NCI-H446 treated with DMSO at 0.1 percent for 48 hours (cell line): ENCODE measurements around the gene GCNT2.
"Not testable (repeated sequence)": the region's sequence is repeated elsewhere in the genome, so short reads cannot be mapped to it uniquely, and the experiment has no call there.

Source experiments
- DNase-seq: peaks from one replicate; lab custom pipeline; 2025; lab: John Stamatoyannopoulos, UW

The GCNT2 gene

GRCh38 chr6:10612161-10612560, 91.0 kb downstream of the GCNT2 start:
- DNase-seq, result no peak

- DNase-seq, result no peak
Measured at GRCh38 chr6:10613077-10613476, 91.9 kb downstream of the GCNT2 start.

GRCh38 chr6:10613723-10614122, 92.6 kb downstream of the GCNT2 start:
- DNase-seq, result no peak

GRCh38 chr6:10615675-10616074, 94.5 kb downstream of the GCNT2 start:
- no peak for DNase-seq

- DNase-seq, result not testable (repeated sequence)
Measured at GRCh38 chr6:10616266-10616665, 95.1 kb downstream of the GCNT2 start.

- DNase-seq, result no peak
Measured at GRCh38 chr6:10617008-10617696, 96.0 kb downstream of the GCNT2 start.

GRCh38 chr6:10618409-10618808, 97.3 kb downstream of the GCNT2 start:
- DNase-seq, result no peak

- DNase-seq, result no peak
Measured at GRCh38 chr6:10621213-10621612, 100.1 kb downstream of the GCNT2 start.

GRCh38 chr6:10621847-10622246, 100.7 kb downstream of the GCNT2 start:
- DNase-seq, result no peak

GRCh38 chr6:10624836-10625235, 103.7 kb downstream of the GCNT2 start:
- no peak for DNase-seq

- no peak for DNase-seq
Measured at GRCh38 chr6:10626154-10626741, 105.1 kb downstream of the GCNT2 start.

- DNase-seq, result no peak
Measured at GRCh38 chr6:10627800-10628199, 106.6 kb downstream of the GCNT2 start.

- no peak for DNase-seq
Measured at GRCh38 chr6:10630178-10630577, 109.0 kb downstream of the GCNT2 start.

GRCh38 chr6:10633216-10633615, 112.1 kb downstream of the GCNT2 start:
- DNase-seq, result no peak

- DNase-seq, result no peak
Measured at GRCh38 chr6:10640412-10640811, 119.3 kb downstream of the GCNT2 start.

- no peak for DNase-seq
Measured at GRCh38 chr6:10641528-10641927, 120.4 kb downstream of the GCNT2 start.

- DNase-seq, result no peak
Measured at GRCh38 chr6:10643201-10643651, 122.1 kb downstream of the GCNT2 start.

- DNase-seq, result no peak
Measured at GRCh38 chr6:10644225-10644624, 123.1 kb downstream of the GCNT2 start.

- no peak for DNase-seq
Measured at GRCh38 chr6:10655508-10656055, 134.4 kb downstream of the GCNT2 start.

GRCh38 chr6:10658910-10659698, 138.0 kb downstream of the GCNT2 start:
- DNase-seq, result no peak

GRCh38 chr6:10659699-10660348, 138.7 kb downstream of the GCNT2 start:
- DNase-seq, result no peak
